B cell (primary cell): ENCODE data around the gene SCAMP1. TPM values are rescaled to one million over a fixed set of nuclear protein-coding genes. Genes with fewer than 3 reads are reported as not detected.

Experiments
- ATAC-seq: fragments of 200-7000 bp; cut with Tn5 transposase; one replicate; pipeline ENCODE4 v1.10.0; 2021; ENCODE audit warnings: low read depth, mild to moderate bottlenecking, moderate number of reproducible peaks, moderate library complexity
- CTCF ChIA-PET: fragments of 350-600 bp; sonication (Branson Sonifier 250); formaldehyde crosslinking; loops from one replicate; lab custom pipeline; 2021; ENCODE audit warnings: antibody characterized with exemption, inconsistent platforms; lab: Charles Lee
- POLR2A ChIA-PET: fragments of 350-600 bp; sonication (Branson Sonifier 250); formaldehyde crosslinking; loops from one replicate; lab custom pipeline; 2021; ENCODE audit warnings: antibody characterized with exemption; lab: Charles Lee
- DNase-seq: peaks from one replicate; pipeline ENCODE4 v3.0.0; 2013
- H2AFZ ChIP-seq: 2 replicates; pipeline ENCODE4 v1.6.1; 2012; ENCODE audit warnings: mild to moderate bottlenecking, low read depth, low read length; ENCODE audit not compliant: insufficient read depth, poor library complexity, severe bottlenecking
- H3K27ac ChIP-seq, 2 donors: 1 replicate in 1 of 2; 2 replicates in 1 of 2; pipeline ENCODE4 v1.5.1; 2012 to 2013; ENCODE audit warnings: low read length in 2 of 2, mild to moderate bottlenecking in 2 of 2, moderate library complexity in 1 of 2
- H3K27me3 ChIP-seq, 4 experiments: fragments of 200-600 bp in 1 of 4; sonication (generic) in 1 of 4; replicated peaks in 1 of 4; 1 replicate in 2 of 4; 2 replicates in 2 of 4; pipeline versions ENCODE4 v1.6.1 to v1.7.0; 2013 to 2016; ENCODE audit warnings: low read length in 3 of 4, mild to moderate bottlenecking in 2 of 4, mixed read lengths in 1 of 4, moderate library complexity in 1 of 4; ENCODE audit not compliant: insufficient read depth in 4 of 4, control insufficient read depth in 3 of 4; ENCODE audit errors: control extremely low read depth in 1 of 4
- H3K36me3 ChIP-seq, 2 experiments: replicated peaks in 1 of 2; 1 replicate in 1 of 2; 2 replicates in 1 of 2; pipeline versions ENCODE4 v1.6.1 to v1.7.1; 2013; ENCODE audit warnings: low read length in 1 of 2; ENCODE audit not compliant: insufficient read depth in 2 of 2, control insufficient read depth in 1 of 2; ENCODE audit errors: control extremely low read depth in 1 of 2, extremely low read depth in 1 of 2
- H3K4me1 ChIP-seq, 2 donors: fragments of 200-600 bp in 1 of 2; sonication (generic) in 1 of 2; 1 replicate in 1 of 2; 2 replicates in 1 of 2; pipeline versions ENCODE4 v1.5.1 to v1.6.1; 2013 to 2017; ENCODE audit warnings: low read length in 2 of 2; ENCODE audit not compliant: control insufficient read depth in 2 of 2, insufficient read depth in 2 of 2
- H3K4me2 ChIP-seq: replicated peaks from 2 replicates; pipeline ENCODE3; 2012; ENCODE audit warnings: mild to moderate bottlenecking, low read depth, low read length; ENCODE audit not compliant: poor library complexity, severe bottlenecking
- H3K4me3 ChIP-seq, 5 experiments: fragments of 200-600 bp in 1 of 5; sonication (generic) in 1 of 5; 1 replicate in 3 of 5; 2 replicates in 2 of 5; pipeline versions ENCODE4 v1.5.1 to v1.7.0; 2011 to 2016; ENCODE audit warnings: low read length in 4 of 5, mild to moderate bottlenecking in 4 of 5, low read depth in 2 of 5, control low read depth in 1 of 5, moderate library complexity in 1 of 5; ENCODE audit not compliant: insufficient read depth in 1 of 5; ENCODE audit errors: control extremely low read depth in 1 of 5, extremely low read depth in 1 of 5
- H3K79me2 ChIP-seq: fragments of 200-600 bp; sonication (generic); one replicate; pipeline ENCODE4 v1.6.0; 2016; ENCODE audit warnings: low read length; ENCODE audit not compliant: control insufficient read depth, insufficient read depth
- H3K9ac ChIP-seq: fragments of 200-600 bp; sonication (generic); 2 replicates; pipeline ENCODE4 v1.6.1; 2017; ENCODE audit warnings: mild to moderate bottlenecking, low read length, moderate library complexity
- H3K9me3 ChIP-seq, 3 donors: one replicate each; pipeline versions ENCODE4 v1.6.1 to v1.7.1; 2013; ENCODE audit warnings: low read length in 2 of 3; ENCODE audit not compliant: control insufficient read depth in 2 of 3, insufficient read depth in 1 of 3; ENCODE audit errors: control extremely low read depth in 1 of 3
- H4K20me1 ChIP-seq: 2 replicates; pipeline ENCODE4 v1.6.0; 2012; ENCODE audit warnings: mild to moderate bottlenecking, low read length; ENCODE audit not compliant: insufficient read depth, control insufficient read depth, poor library complexity, severe bottlenecking
- H3K27ac Mint-ChIP-seq: one replicate; pipeline ENCODE4 v1.8.0; 2021; ENCODE audit warnings: mixed read lengths
- H3K27me3 Mint-ChIP-seq: one replicate; pipeline ENCODE4 v1.8.0; 2021; ENCODE audit warnings: mixed read lengths
- H3K4me1 Mint-ChIP-seq: one replicate; pipeline ENCODE4 v1.8.0; 2021; ENCODE audit warnings: mixed read lengths
- H3K4me3 Mint-ChIP-seq: one replicate; pipeline ENCODE4 v1.8.0; 2021; ENCODE audit warnings: mixed read lengths
- H3K9me3 Mint-ChIP-seq: one replicate; pipeline ENCODE4 v1.8.0; 2022; ENCODE audit warnings: mixed read lengths; ENCODE audit not compliant: insufficient read depth
- CTCF ChIP-seq: fragments of 200-600 bp; IDR thresholded peaks from one replicate; pipeline ENCODE4 v1.8.0; 2022; ENCODE audit warnings: antibody characterized with exemption, mild to moderate bottlenecking
- EZH2 ChIP-seq: IDR thresholded peaks from 2 replicates; pipeline ENCODE4 v1.6.1; 2012; ENCODE audit warnings: borderline replicate concordance, low read depth, mild to moderate bottlenecking, moderate library complexity, low read length; ENCODE audit not compliant: insufficient read depth, poor library complexity, severe bottlenecking
- WGBS: methylation state at CpG from one replicate; pipeline ENCODE4 v1.1.5; 2013; ENCODE audit warnings: missing lambda C conversion rate; ENCODE audit not compliant: insufficient coverage; 5-methylcytosine and 5-hydroxymethylcytosine counted together
- intact Hi-C: fragments of 100-400 bp; cut with micrococcal nuclease; formaldehyde crosslinking; loops from one replicate; pipeline ENCODE4 v1.10.0; 2022
- polyA plus RNA-seq: library from polyadenylated mRNA; depleted of rRNA; stranded (reverse); fragments of >200 nt; gene quantifications from 2 replicates; pipeline ENCODE4 v1.2.3, GENCODE V29; 2012
- total RNA-seq, 2 donors: library from RNA; stranded (reverse); fragments of 120-200 nt in 1 of 2; gene quantifications; 1 replicate in 1 of 2; 2 replicates in 1 of 2; pipeline versions ENCODE4 v1.2.3 to v1.2.4, GENCODE V29; 2013 to 2022

The SCAMP1 gene
- total and polyA plus RNA-seq, 2 donors (not counting 1 experiment from before 2014, with no cell fraction given): 3.8 to 25.4 TPM

DNA sequence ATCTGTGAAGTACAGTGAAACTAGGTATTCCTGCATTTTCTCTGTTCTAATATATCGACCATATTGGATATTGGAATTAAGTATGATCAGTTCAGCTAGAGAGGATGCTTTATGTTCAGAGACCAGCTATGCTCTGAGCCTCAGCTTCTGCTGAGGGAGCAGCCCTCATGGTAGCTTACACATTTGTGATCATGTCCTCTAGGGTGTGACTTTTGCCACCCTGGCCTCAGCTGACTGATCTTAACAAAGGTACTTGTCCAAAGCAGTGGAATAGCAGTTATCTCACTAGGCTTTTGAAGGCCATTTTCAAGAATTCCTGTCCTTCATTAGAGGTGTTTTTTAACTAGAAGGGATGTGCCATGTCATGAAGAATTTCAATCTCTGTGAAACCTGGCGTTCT, 9.3 kb downstream of the SCAMP1 start:
- H3K4me3 Mint-ChIP-seq: no peak overlapping the region
- no peak overlapping the region for H3K9ac ChIP-seq
- no peak overlapping the region for H3K27ac Mint-ChIP-seq
- peaks cover 35% of the 10 kb centered on the region for H3K4me1 Mint-ChIP-seq
- DNase-seq: no peak
- H3K27ac ChIP-seq: no peak overlapping the region
- no peaks in the 10 kb centered on the region for H3K27me3 Mint-ChIP-seq
- 100% methylated on average over 1 of the region's 2 CpGs for WGBS
- no peak for ATAC-seq
- H3K27me3 ChIP-seq: no peaks in the 10 kb centered on the region
- peaks cover 54% of the 10 kb centered on the region for H4K20me1 ChIP-seq
- no peak overlapping the region for H2AFZ ChIP-seq
- peaks cover 0 to 10% of the 10 kb centered on the region in 2 donors for H3K4me1 ChIP-seq
- no peaks in the 10 kb centered on the region for H3K36me3 ChIP-seq
- no peak overlapping the region for H3K4me2 ChIP-seq
- H3K9me3 Mint-ChIP-seq: no peaks in the 10 kb centered on the region
- ChIA-PET CTCF (no interaction called here), POLR2A (no interaction called here)
- no peak overlapping the region for H3K4me3 ChIP-seq
- no peaks in the 10 kb centered on the region for H3K9me3 ChIP-seq
- H3K79me2 ChIP-seq: peaks cover 83% of the 10 kb centered on the region
- intact Hi-C loops: no loop called here
- TF ChIP-seq EZH2 (no peak), CTCF (no peak)

- Mint-ChIP-seq H3K9me3 (no peaks in the 10 kb centered on the region), H3K27ac (no peak overlapping the region), H3K27me3 (no peaks in the 10 kb centered on the region), H3K4me1 (peaks cover 26% of the 10 kb centered on the region), H3K4me3 (no peak overlapping the region)
- peaks cover 51% of the 10 kb centered on the region for H3K79me2 ChIP-seq
- H3K9me3 ChIP-seq: no peaks in the 10 kb centered on the region
- WGBS: no CpG with 5 or more reads among the region's 1 CpG
- no peak overlapping the region for H3K4me3 ChIP-seq
- H4K20me1 ChIP-seq: peaks cover 55% of the 10 kb centered on the region
- H2AFZ ChIP-seq: no peak overlapping the region
- ChIA-PET POLR2A (no interaction called here), CTCF (interaction anchor here (0.9 kb wide), 1 partner anchor 12 kb away, joined by 3 read pairs; no protein-coding TSS in a partner anchor)
- H3K4me1 ChIP-seq: peaks cover 0 to 10% of the 10 kb centered on the region in 2 donors
- no peaks in the 10 kb centered on the region for H3K27me3 ChIP-seq
- no peak overlapping the region for H3K27ac ChIP-seq
- no peak overlapping the region for H3K4me2 ChIP-seq
- H3K36me3 ChIP-seq: no peaks in the 10 kb centered on the region
- no peak overlapping the region for H3K9ac ChIP-seq
- ATAC-seq: no peak
- TF ChIP-seq EZH2: no peak
- no peak for TF ChIP-seq CTCF
- intact Hi-C loops: no loop called here
- no peak for DNase-seq
These were observed 12.8 kb downstream of the SCAMP1 start for GRCh38 chr5:78373231-78373630.
